Fibroblast of mammary gland (primary cell): ENCODE data around the gene SEMA3E.

Source experiments
- DNase-seq: peaks from one replicate; pipeline ENCODE4 v3.0.0-alpha.2; 2010; ENCODE audit warnings: low read depth
- H3K4me3 ChIP-seq: 2 replicates; pipeline ENCODE4 v1.5.1; 2011; ENCODE audit warnings: low read depth, mild to moderate bottlenecking, low read length, moderate library complexity; ENCODE audit not compliant: control insufficient read depth
- CTCF ChIP-seq: conservative IDR thresholded peaks from 2 replicates; pipeline ENCODE4 v1.5.1; 2011; ENCODE audit warnings: low read depth, low read length, inconsistent platforms; ENCODE audit not compliant: control insufficient read depth, insufficient read depth

The SEMA3E gene

GRCh38 chr7:83504330-83504729 is 144.6 kb downstream of the SEMA3E start:
- DNase-seq, result no peak
- TF ChIP-seq CTCF, result no peak
- H3K4me3 ChIP-seq, result no peak overlapping the region

GRCh38 chr7:83502636-83503035 is 146.3 kb downstream of the SEMA3E start:
- DNase-seq, result no peak
- no peak for TF ChIP-seq CTCF
- H3K4me3 ChIP-seq, result no peak overlapping the region

GRCh38 chr7:83494683-83495082 is 154.3 kb downstream of the SEMA3E start:
- DNase-seq, result no peak
- no peak for TF ChIP-seq CTCF
- no peak overlapping the region for H3K4me3 ChIP-seq

GRCh38 chr7:83492802-83493201 is 156.1 kb downstream of the SEMA3E start:
- TF ChIP-seq CTCF, result no peak
- DNase-seq, result no peak
- H3K4me3 ChIP-seq, result no peak overlapping the region

GRCh38 chr7:83487801-83488200 is 161.1 kb downstream of the SEMA3E start:
- no peak for TF ChIP-seq CTCF
- DNase-seq, result no peak
- H3K4me3 ChIP-seq, result no peak overlapping the region

GRCh38 chr7:83486957-83487356 is 162.0 kb downstream of the SEMA3E start:
- DNase-seq, result no peak
- no peak for TF ChIP-seq CTCF
- H3K4me3 ChIP-seq, result no peak overlapping the region

GRCh38 chr7:83486536-83486935 is 162.4 kb downstream of the SEMA3E start:
- TF ChIP-seq CTCF, result no peak
- no peak overlapping the region for H3K4me3 ChIP-seq
- no peak for DNase-seq
